Liver (tissue), 9 donors: ENCODE results near the gene SPSB1. TPM values are rescaled to one million over a fixed set of nuclear protein-coding genes. Genes with fewer than 3 reads are reported as not detected.

ENCODE experiments used
- DNase-seq: peaks from one replicate; pipeline ENCODE4 v3.0.0-alpha.2; 2017; ENCODE audit warnings: low spot score
- H3K27ac ChIP-seq, 2 donors: one replicate each; pipeline ENCODE4 v1.7.0; 2013; ENCODE audit warnings: inconsistent platforms in 2 of 2, low read length in 2 of 2, control low read depth in 1 of 2, low read depth in 1 of 2, mild to moderate bottlenecking in 1 of 2
- H3K27me3 ChIP-seq, 4 donors: one replicate each; pipeline versions ENCODE4 v1.6.1 to v1.7.0; 2013; ENCODE audit warnings: low read length in 3 of 4, inconsistent platforms in 1 of 4, mild to moderate bottlenecking in 1 of 4, moderate library complexity in 1 of 4; ENCODE audit not compliant: control insufficient read depth in 4 of 4, insufficient read depth in 4 of 4
- H3K36me3 ChIP-seq, 4 donors: one replicate each; pipeline versions ENCODE4 v1.6.1 to v1.7.0; 2013; ENCODE audit warnings: low read length in 3 of 4, mild to moderate bottlenecking in 3 of 4, low read depth in 1 of 4, moderate library complexity in 1 of 4; ENCODE audit not compliant: control insufficient read depth in 4 of 4, insufficient read depth in 3 of 4
- H3K4me1 ChIP-seq, 4 donors: one replicate each; pipeline versions ENCODE4 v1.6.1 to v1.7.0; 2013; ENCODE audit warnings: low read length in 3 of 4, mild to moderate bottlenecking in 3 of 4, moderate library complexity in 1 of 4; ENCODE audit not compliant: control insufficient read depth in 4 of 4, insufficient read depth in 4 of 4
- H3K4me3 ChIP-seq, 3 donors: one replicate each; pipeline versions ENCODE4 v1.6.1 to v1.7.0; 2013; ENCODE audit warnings: low read length in 3 of 3, control low read depth in 1 of 3, low read depth in 1 of 3, mild to moderate bottlenecking in 1 of 3
- H3K9ac ChIP-seq, 2 donors: one replicate each; pipeline ENCODE4 v1.7.0; 2013; ENCODE audit warnings: low read length in 2 of 2, mild to moderate bottlenecking in 2 of 2, moderate library complexity in 2 of 2, control low read depth in 1 of 2, low read depth in 1 of 2
- H3K9me3 ChIP-seq, 4 donors: one replicate each; pipeline versions ENCODE4 v1.6.1 to v1.7.0; 2013; ENCODE audit warnings: low read length in 3 of 4; ENCODE audit not compliant: control insufficient read depth in 4 of 4
- ATF3 ChIP-seq: IDR thresholded peaks from 2 replicates; pipeline ENCODE4 v1.6.1; 2016; ENCODE audit warnings: antibody characterized with exemption
- CTCF ChIP-seq: fragments of 150-350 bp; IDR thresholded peaks from 2 replicates; pipeline ENCODE4 v1.5.1; 2017; ENCODE audit warnings: improper control_type of control experiment, low read depth, low read length; ENCODE audit not compliant: missing input control
- EGR1 ChIP-seq, 2 donors: IDR thresholded peaks; 2 replicates each; pipeline ENCODE4 v1.6.1; 2016 to 2018; ENCODE audit warnings: antibody characterized with exemption in 2 of 2, low read depth in 2 of 2
- FOXA1 ChIP-seq: IDR thresholded peaks from 2 replicates; pipeline ENCODE4 v1.6.1; 2016; ENCODE audit warnings: antibody characterized with exemption
- FOXA2 ChIP-seq: IDR thresholded peaks from 2 replicates; pipeline ENCODE4 v1.6.1; 2016; ENCODE audit warnings: antibody characterized with exemption
- GABPA ChIP-seq, 2 donors: IDR thresholded peaks in 1 of 2; conservative IDR thresholded peaks in 1 of 2; 2 replicates each; pipeline ENCODE4 v1.6.1; 2016; ENCODE audit warnings: antibody characterized with exemption in 2 of 2, mild to moderate bottlenecking in 1 of 2, moderate library complexity in 1 of 2
- HNF4A ChIP-seq, 2 donors: conservative IDR thresholded peaks; 2 replicates each; pipeline ENCODE4 v1.6.1; 2016; ENCODE audit warnings: antibody characterized with exemption in 2 of 2, mild to moderate bottlenecking in 2 of 2
- HNF4G ChIP-seq: IDR thresholded peaks from 2 replicates; pipeline ENCODE4 v1.6.1; 2016; ENCODE audit warnings: antibody characterized with exemption
- JUND ChIP-seq, 2 donors: IDR thresholded peaks; 2 replicates each; pipeline ENCODE4 v1.6.1; 2016; ENCODE audit warnings: antibody characterized with exemption in 2 of 2
- NR2F2 ChIP-seq: IDR thresholded peaks from 2 replicates; pipeline ENCODE4 v1.6.1; 2016; ENCODE audit warnings: antibody characterized with exemption
- RAD21 ChIP-seq, 2 donors: IDR thresholded peaks; 2 replicates each; pipeline ENCODE4 v1.6.1; 2016; ENCODE audit warnings: antibody characterized with exemption in 2 of 2, mild to moderate bottlenecking in 2 of 2
- REST ChIP-seq: IDR thresholded peaks from 2 replicates; pipeline ENCODE4 v1.6.1; 2016; ENCODE audit warnings: antibody characterized with exemption, mild to moderate bottlenecking
- RXRA ChIP-seq, 2 donors: IDR thresholded peaks; 2 replicates each; pipeline ENCODE4 v1.6.1; 2017 to 2018; ENCODE audit warnings: antibody characterized with exemption in 2 of 2, mild to moderate bottlenecking in 1 of 2
- SP1 ChIP-seq: IDR thresholded peaks from 2 replicates; pipeline ENCODE4 v1.6.1; 2018; ENCODE audit warnings: antibody characterized with exemption, mild to moderate bottlenecking
- TAF1 ChIP-seq: conservative IDR thresholded peaks from 2 replicates; pipeline ENCODE4 v1.6.1; 2016; ENCODE audit warnings: antibody characterized with exemption, mild to moderate bottlenecking
- YY1 ChIP-seq: IDR thresholded peaks from 2 replicates; pipeline ENCODE4 v1.6.1; 2016; ENCODE audit warnings: antibody characterized with exemption, mild to moderate bottlenecking
- ZBTB33 ChIP-seq: IDR thresholded peaks from 2 replicates; pipeline ENCODE4 v1.6.1; 2016; ENCODE audit warnings: antibody characterized with exemption
- WGBS: extraction: QIAGEN DNeasy Blood & Tissue Kit; methylation state at CpG from one replicate; pipeline ENCODE4 v1.1.7; 2013; 5-methylcytosine and 5-hydroxymethylcytosine counted together
- polyA plus RNA-seq, 2 donors: library from polyadenylated mRNA; stranded (reverse) in 1 of 2; unstranded in 1 of 2; fragments of 200-250 nt in 1 of 2; fragments of >200 nt in 1 of 2; fragmentation: Nextera tagmentation in 1 of 2; extraction: Ambion mirVana in 1 of 2; gene quantifications; one replicate each; pipeline versions ENCODE4 v1.2.1 to v1.2.3, GENCODE V29; 2013 to 2015
- total RNA-seq, 2 donors: library from RNA; depleted of rRNA; stranded (reverse); fragments of >200 nt; gene quantifications; one replicate each; pipeline ENCODE4 v1.2.3, GENCODE V29; 2014
- donor health status: healthy.
- donor health status: healthy.
- donor health status: healthy.
- donor health status: healthy.
- donor health status: healthy.

Gene SPSB1
- total and polyA plus RNA-seq, 4 donors, result 4.1 to 22.6 (median 14.8) TPM

- H3K9me3 ChIP-seq, result no peaks in the 10 kb centered on the region
- no peak overlapping the region for H3K4me3 ChIP-seq
- no peak for TF ChIP-seq SP1
- TF ChIP-seq NR2F2, result no peak
- TF ChIP-seq CTCF, result no peak
- TF ChIP-seq YY1, result no peak
- TF ChIP-seq GABPA (IDR thresholded peaks at IDR 0.05 in 1 of 2, conservative IDR thresholded peaks at IDR 0.05 in 1 of 2), result no peak
- no peak for TF ChIP-seq EGR1 (IDR thresholded peaks at IDR 0.05; ENCODE audit: low read depth in 2 of 2)
- no peak for TF ChIP-seq ZBTB33
- TF ChIP-seq HNF4A (conservative IDR thresholded peaks at IDR 0.05), result no peak
- no peak for TF ChIP-seq REST
- no peak for TF ChIP-seq FOXA2
- TF ChIP-seq JUND (IDR thresholded peaks at IDR 0.05), result no peak
- TF ChIP-seq RXRA (IDR thresholded peaks at IDR 0.05), result no peak
- no peak for TF ChIP-seq ATF3
- no peak for TF ChIP-seq HNF4G
- no peak for TF ChIP-seq RAD21 (IDR thresholded peaks at IDR 0.05)
- no peak for TF ChIP-seq FOXA1
- no peak for TF ChIP-seq TAF1
- peaks cover 0 to 10% (median 0%) of the 10 kb centered on the region in 4 donors for H3K36me3 ChIP-seq
- peaks cover 0 to 4% (median under 1%) of the 10 kb centered on the region in 4 donors for H3K4me1 ChIP-seq
- H3K27ac ChIP-seq, result no peak overlapping the region
- DNase-seq, result no peak
- H3K9ac ChIP-seq, result no peak overlapping the region
- 86% methylated on average over 6 of the region's 6 CpGs for WGBS
- no peaks in the 10 kb centered on the region for H3K27me3 ChIP-seq
Measured at GRCh38 chr1:9300573-9300972, 7.9 kb downstream of the SPSB1 start.
